GM12878 (cell line): Measurements from ENCODE around the gene FAT1. TPM values are rescaled to one million over a fixed set of nuclear protein-coding genes. Genes with fewer than 3 reads are reported as not detected.

Source experiments
- ATAC-seq: fragments of 200-7000 bp; cut with Tn5 transposase; 3 replicates; pipeline ENCODE4 v1.9.1; 2020; ENCODE audit warnings: mild to moderate bottlenecking, moderate library complexity
- BruUV-seq: library from RNA; stranded (reverse); fragments of 400-500 nt; replicated peaks from 2 replicates; lab custom pipeline; 2021; lab: Mats Ljungman, UMichigan
- CTCF ChIA-PET: fragments of 300-600 bp; sonication (Branson Sonifier 250); formaldehyde crosslinking; extraction: SDS; loops from one replicate; lab custom pipeline; 2021; ENCODE audit warnings: inconsistent platforms; lab: Yijun Ruan, JAX
- POLR2A ChIA-PET: fragments of 350-600 bp; formaldehyde crosslinking; extraction: SDS; loops from one replicate; lab custom pipeline; 2021; ENCODE audit warnings: inconsistent platforms; lab: Charles Lee
- RAD21 ChIA-PET: fragments of 300-600 bp; sonication (Branson Sonifier 250); formaldehyde crosslinking; loops from one replicate; lab custom pipeline; 2023; ENCODE audit warnings: antibody characterized with exemption; ENCODE audit not compliant: unreplicated experiment; lab: Charles Lee
- SMC1A ChIA-PET: fragments of 300-600 bp; sonication (Branson Sonifier 250); formaldehyde crosslinking; loops from one replicate; lab custom pipeline; 2023; ENCODE audit not compliant: unreplicated experiment, uncharacterized antibody; lab: Charles Lee
- DNase-seq: peaks from one replicate; pipeline ENCODE4 v3.0.0-alpha.2; 2011; ENCODE audit warnings: low read depth, low spot score
- FAIRE-seq: peaks from 3 replicates; lab custom pipeline; 2011; peaks lifted over from hg19 to GRCh38; lab: Jason Lieb, UNC
- H2AFZ ChIP-seq: 2 replicates; pipeline ENCODE4 v1.6.0; 2011; ENCODE audit warnings: low read depth, low read length, control low read depth; ENCODE audit not compliant: control insufficient read depth
- H3K27ac ChIP-seq: 2 replicates; pipeline ENCODE4 v1.5.1; 2011; ENCODE audit warnings: control low read depth; ENCODE audit not compliant: control insufficient read depth, insufficient read depth
- H3K27me3 ChIP-seq, 2 experiments: replicated peaks in 1 of 2; 2 replicates each; pipeline versions ENCODE4 v1.6.0 to v1.6.1; 2011; ENCODE audit warnings: low read length in 1 of 2; ENCODE audit not compliant: control insufficient read depth in 2 of 2, insufficient read depth in 2 of 2
- H3K36me3 ChIP-seq, 2 experiments: 2 replicates each; pipeline ENCODE4 v1.5.1; 2011; ENCODE audit warnings: low read length in 1 of 2; ENCODE audit not compliant: control insufficient read depth in 2 of 2, insufficient read depth in 2 of 2
- H3K4me1 ChIP-seq: 2 replicates; pipeline ENCODE4 v1.6.1; 2011; ENCODE audit warnings: mild to moderate bottlenecking, low read length, moderate library complexity, mixed read lengths; ENCODE audit not compliant: control insufficient read depth, insufficient read depth
- H3K4me2 ChIP-seq: 2 replicates; pipeline ENCODE4 v1.6.0; 2011; ENCODE audit warnings: control low read depth; ENCODE audit not compliant: control insufficient read depth, insufficient read depth
- H3K4me3 ChIP-seq: fragments of 200-600 bp; sonication (generic); 2 replicates; pipeline ENCODE4 v1.5.1; 2016
- H3K79me2 ChIP-seq: 2 replicates; pipeline ENCODE4 v1.6.0; 2011; ENCODE audit warnings: low read length; ENCODE audit not compliant: control insufficient read depth, insufficient read depth
- H3K9ac ChIP-seq: 2 replicates; pipeline ENCODE4 v1.8.0; 2011; ENCODE audit warnings: low read length, control low read depth, mixed read lengths; ENCODE audit not compliant: control insufficient read depth, insufficient read depth
- H3K9me3 ChIP-seq: replicated peaks from 3 replicates; pipeline ENCODE4 v1.5.1; 2011; ENCODE audit warnings: mild to moderate bottlenecking, low read length; ENCODE audit not compliant: control insufficient read depth, insufficient read depth
- H4K20me1 ChIP-seq: 2 replicates; pipeline ENCODE4 v1.6.0; 2011; ENCODE audit not compliant: control insufficient read depth, insufficient read depth
- CBFB ChIP-seq: IDR thresholded peaks from 2 replicates; pipeline ENCODE4 v1.6.1; 2016; ENCODE audit warnings: antibody characterized with exemption, low read depth
- CBX5 ChIP-seq: sonication (generic); IDR thresholded peaks from 2 replicates; pipeline ENCODE4 v1.6.1; 2016; ENCODE audit warnings: low read depth, moderate library complexity, mild to moderate bottlenecking, inconsistent platforms
- DPF2 ChIP-seq: fragments of 450-650 bp; IDR thresholded peaks from 2 replicates; pipeline ENCODE4 v1.6.1; 2017; ENCODE audit warnings: mild to moderate bottlenecking
- FOS ChIP-seq: IDR thresholded peaks from 3 replicates; pipeline ENCODE4 v1.6.1; 2011; ENCODE audit warnings: borderline replicate concordance; ENCODE audit not compliant: insufficient read length; ENCODE audit errors: extremely low read depth
- JUNB ChIP-seq: IDR thresholded peaks from 2 replicates; pipeline ENCODE4 v1.6.1; 2016; ENCODE audit warnings: antibody characterized with exemption, mild to moderate bottlenecking
- KLF5 ChIP-seq: fragments of 450-650 bp; IDR thresholded peaks from 2 replicates; pipeline ENCODE4 v1.6.1; 2014; ENCODE audit warnings: mild to moderate bottlenecking; ENCODE audit not compliant: partially characterized antibody
- PAX5 ChIP-seq: IDR thresholded peaks from 2 replicates; pipeline ENCODE4 v1.6.1; 2011; ENCODE audit warnings: low read depth, low read length, borderline replicate concordance
- RAD51 ChIP-seq: fragments of 450-650 bp; IDR thresholded peaks from 2 replicates; pipeline ENCODE4 v1.6.1; 2016; ENCODE audit warnings: moderate library complexity, mild to moderate bottlenecking, inconsistent platforms
- SPI1 ChIP-seq: IDR thresholded peaks from 2 replicates; pipeline ENCODE4 v1.6.1; 2011; ENCODE audit warnings: low read depth, mild to moderate bottlenecking, low read length, moderate library complexity, borderline replicate concordance; ENCODE audit not compliant: insufficient read depth
- TCF3 ChIP-seq: IDR thresholded peaks from 2 replicates; pipeline ENCODE4 v1.6.1; 2012; ENCODE audit warnings: low read depth, mild to moderate bottlenecking, low read length, borderline replicate concordance; ENCODE audit not compliant: insufficient read depth
- ZNF24 ChIP-seq: fragments of 450-650 bp; IDR thresholded peaks from 2 replicates; pipeline ENCODE4 v1.6.1; 2017; ENCODE audit warnings: antibody characterized with exemption, mild to moderate bottlenecking
- WGBS: methylation state at CpG from one replicate; pipeline ENCODE4 v1.1.6; 2016; ENCODE audit warnings: low lambda C conversion rate; ENCODE audit not compliant: insufficient replicate concordance, insufficient coverage; ENCODE audit errors: missing lambda C conversion rate; 5-methylcytosine and 5-hydroxymethylcytosine counted together
- in situ Hi-C: fragments of 300-500 bp; cut with MboI; formaldehyde crosslinking; loops from 9 replicates; pipeline ENCODE4 v1.14.3; 2018; ENCODE audit warnings: mixed read lengths
- intact Hi-C: fragments of 100-400 bp; cut with micrococcal nuclease; formaldehyde crosslinking; loops from one replicate; pipeline ENCODE4 v1.14.2; 2022; ENCODE audit not compliant: unreplicated experiment
- polyA plus RNA-seq, 11 experiments: library from polyadenylated mRNA; depleted of rRNA in 4 of 11; unstranded in 6 of 11; stranded (reverse) in 5 of 11; fragments of >200 nt; fragmentation: Nextera tagmentation in 4 of 11; fragmentation: Illumina TruSeq in 1 of 11; extraction: Ambion mirVana in 4 of 11; extraction: Trizol in 1 of 11; gene quantifications; 1 replicate in 1 of 11; 2 replicates in 10 of 11; pipeline versions ENCODE4 v1.2.1 to v1.2.3, GENCODE V29; 2011 to 2016; ENCODE audit warnings: inconsistent platforms in 2 of 11, missing spikeins in 2 of 11, low read depth in 1 of 11
- total RNA-seq, 4 experiments: library from RNA; depleted of rRNA in 3 of 4; stranded (reverse); fragments of >200 nt in 3 of 4; fragmentation: Illumina TruSeq in 1 of 4; extraction: Trizol in 1 of 4; gene quantifications; 2 replicates each; pipeline versions ENCODE4 v1.2.1 to v1.2.3, GENCODE V29; 2013 to 2021
- TF ChIP-seq, protein P1 (sequence below): fragments of 450-650 bp; IDR thresholded peaks from 2 replicates; pipeline ENCODE4 v1.6.1; 2017; ENCODE audit warnings: mild to moderate bottlenecking, moderate library complexity
- TF ChIP-seq, protein P2 (sequence below): IDR thresholded peaks from 2 replicates; pipeline ENCODE4 v1.6.1; 2011; ENCODE audit warnings: mild to moderate bottlenecking, low read depth, low read length, moderate library complexity; ENCODE audit not compliant: insufficient replicate concordance

FAT1 gene
- total and polyA plus RNA-seq, 10 of the 15 experiments (the other 5 are each of a cell fraction or from before 2014, with no cell fraction given), result 0.04 to 11.8 (median 0.11) TPM; not detected in 1

DNA sequence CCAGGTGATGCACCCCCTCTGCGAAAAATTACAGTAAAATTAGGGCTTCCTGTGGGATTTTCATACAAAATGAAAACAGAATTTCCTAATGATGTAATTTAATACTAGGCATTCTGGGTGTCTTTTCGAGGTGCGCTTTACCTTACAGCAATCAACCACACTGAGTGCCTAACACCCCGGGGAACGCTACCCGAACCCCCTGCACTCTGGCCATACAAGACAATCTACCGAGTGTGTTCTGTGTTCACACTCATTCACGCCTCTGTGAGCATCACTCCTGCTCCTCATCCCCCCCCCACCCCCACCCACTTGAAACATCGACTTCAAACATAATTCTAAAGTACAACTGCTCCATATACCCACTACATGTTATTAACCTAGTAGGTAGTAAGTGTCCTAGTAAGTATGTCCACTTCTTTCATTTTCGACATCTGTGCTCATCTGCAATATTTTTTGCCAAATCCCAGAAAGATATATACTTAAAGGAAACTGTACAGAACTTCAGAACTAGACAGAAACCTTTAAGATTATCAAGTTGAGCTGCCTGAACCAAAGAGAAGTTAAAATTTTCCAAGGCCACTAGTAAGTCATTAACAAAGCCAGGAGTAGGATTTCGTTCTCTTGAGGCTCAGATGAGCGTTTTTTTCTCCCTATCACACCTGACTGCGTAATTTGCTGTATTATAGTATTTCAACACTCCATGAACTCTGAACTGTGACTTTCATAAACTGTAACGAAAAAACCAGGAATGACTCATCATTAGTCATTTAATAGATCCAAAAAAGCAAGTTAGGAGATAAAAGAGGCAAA, 80.0 kb downstream of the FAT1 start:
- H3K79me2 ChIP-seq, result no peaks in the 10 kb centered on the region
- CTCF ChIA-PET, result no interaction called here
- H3K4me3 ChIP-seq, result no peak overlapping the region
- no peak for FAIRE-seq
- intact Hi-C loops, result no loop called here
- SMC1A ChIA-PET, result no interaction called here
- no peak overlapping the region for H2AFZ ChIP-seq
- 34% methylated on average over 14 of the region's 14 CpGs for WGBS
- POLR2A ChIA-PET, result no interaction called here
- no peak overlapping the region for H3K4me2 ChIP-seq
- H3K9me3 ChIP-seq, result no peaks in the 10 kb centered on the region
- no peak for TF ChIP-seq RAD51
- TF ChIP-seq KLF5, result no peak
- TF ChIP-seq CBFB, result no peak
- TF ChIP-seq, protein P1, sequence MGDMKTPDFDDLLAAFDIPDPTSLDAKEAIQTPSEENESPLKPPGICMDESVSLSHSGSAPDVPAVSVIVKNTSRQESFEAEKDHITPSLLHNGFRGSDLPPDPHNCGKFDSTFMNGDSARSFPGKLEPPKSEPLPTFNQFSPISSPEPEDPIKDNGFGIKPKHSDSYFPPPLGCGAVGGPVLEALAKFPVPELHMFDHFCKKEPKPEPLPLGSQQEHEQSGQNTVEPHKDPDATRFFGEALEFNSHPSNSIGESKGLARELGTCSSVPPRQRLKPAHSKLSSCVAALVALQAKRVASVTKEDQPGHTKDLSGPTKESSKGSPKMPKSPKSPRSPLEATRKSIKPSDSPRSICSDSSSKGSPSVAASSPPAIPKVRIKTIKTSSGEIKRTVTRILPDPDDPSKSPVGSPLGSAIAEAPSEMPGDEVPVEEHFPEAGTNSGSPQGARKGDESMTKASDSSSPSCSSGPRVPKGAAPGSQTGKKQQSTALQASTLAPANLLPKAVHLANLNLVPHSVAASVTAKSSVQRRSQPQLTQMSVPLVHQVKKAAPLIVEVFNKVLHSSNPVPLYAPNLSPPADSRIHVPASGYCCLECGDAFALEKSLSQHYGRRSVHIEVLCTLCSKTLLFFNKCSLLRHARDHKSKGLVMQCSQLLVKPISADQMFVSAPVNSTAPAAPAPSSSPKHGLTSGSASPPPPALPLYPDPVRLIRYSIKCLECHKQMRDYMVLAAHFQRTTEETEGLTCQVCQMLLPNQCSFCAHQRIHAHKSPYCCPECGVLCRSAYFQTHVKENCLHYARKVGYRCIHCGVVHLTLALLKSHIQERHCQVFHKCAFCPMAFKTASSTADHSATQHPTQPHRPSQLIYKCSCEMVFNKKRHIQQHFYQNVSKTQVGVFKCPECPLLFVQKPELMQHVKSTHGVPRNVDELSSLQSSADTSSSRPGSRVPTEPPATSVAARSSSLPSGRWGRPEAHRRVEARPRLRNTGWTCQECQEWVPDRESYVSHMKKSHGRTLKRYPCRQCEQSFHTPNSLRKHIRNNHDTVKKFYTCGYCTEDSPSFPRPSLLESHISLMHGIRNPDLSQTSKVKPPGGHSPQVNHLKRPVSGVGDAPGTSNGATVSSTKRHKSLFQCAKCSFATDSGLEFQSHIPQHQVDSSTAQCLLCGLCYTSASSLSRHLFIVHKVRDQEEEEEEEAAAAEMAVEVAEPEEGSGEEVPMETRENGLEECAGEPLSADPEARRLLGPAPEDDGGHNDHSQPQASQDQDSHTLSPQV, result no peak
- TF ChIP-seq, protein P2, sequence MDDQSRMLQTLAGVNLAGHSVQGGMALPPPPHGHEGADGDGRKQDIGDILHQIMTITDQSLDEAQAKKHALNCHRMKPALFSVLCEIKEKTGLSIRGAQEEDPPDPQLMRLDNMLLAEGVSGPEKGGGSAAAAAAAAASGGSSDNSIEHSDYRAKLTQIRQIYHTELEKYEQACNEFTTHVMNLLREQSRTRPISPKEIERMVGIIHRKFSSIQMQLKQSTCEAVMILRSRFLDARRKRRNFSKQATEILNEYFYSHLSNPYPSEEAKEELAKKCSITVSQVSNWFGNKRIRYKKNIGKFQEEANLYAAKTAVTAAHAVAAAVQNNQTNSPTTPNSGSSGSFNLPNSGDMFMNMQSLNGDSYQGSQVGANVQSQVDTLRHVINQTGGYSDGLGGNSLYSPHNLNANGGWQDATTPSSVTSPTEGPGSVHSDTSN, result no peak
- TF ChIP-seq FOS, result no peak
- no peak for TF ChIP-seq JUNB
- no peak for TF ChIP-seq DPF2
- TF ChIP-seq PAX5, result no peak
- TF ChIP-seq SPI1, result no peak
- no peak for TF ChIP-seq TCF3
- no peak for TF ChIP-seq ZNF24
- no peak for TF ChIP-seq CBX5
- TF ChIP-seq, all 136 proteins: peak for 0
- no peaks in the 10 kb centered on the region for H4K20me1 ChIP-seq
- H3K36me3 ChIP-seq, result no peaks in the 10 kb centered on the region
- no TSS peak for BruUV-seq
- no peaks in the 10 kb centered on the region for H3K4me1 ChIP-seq
- ATAC-seq (no peak), DNase-seq (no peak)
- in situ Hi-C loops, result no loop called here
- H3K27me3 ChIP-seq, result no peaks in the 10 kb centered on the region
- RAD21 ChIA-PET, result no interaction called here
- H3K9ac ChIP-seq, result no peak overlapping the region
- no peak overlapping the region for H3K27ac ChIP-seq
